ENCODE data around the gene CDC42BPG.

Gene CDC42BPG

GRCh38 chr11:64866173-64866491 is 21.7 kb upstream of the CDC42BPG start:
- no peak for DNase-seq (ENCODE audit: low read depth, low spot score)

DNA sequence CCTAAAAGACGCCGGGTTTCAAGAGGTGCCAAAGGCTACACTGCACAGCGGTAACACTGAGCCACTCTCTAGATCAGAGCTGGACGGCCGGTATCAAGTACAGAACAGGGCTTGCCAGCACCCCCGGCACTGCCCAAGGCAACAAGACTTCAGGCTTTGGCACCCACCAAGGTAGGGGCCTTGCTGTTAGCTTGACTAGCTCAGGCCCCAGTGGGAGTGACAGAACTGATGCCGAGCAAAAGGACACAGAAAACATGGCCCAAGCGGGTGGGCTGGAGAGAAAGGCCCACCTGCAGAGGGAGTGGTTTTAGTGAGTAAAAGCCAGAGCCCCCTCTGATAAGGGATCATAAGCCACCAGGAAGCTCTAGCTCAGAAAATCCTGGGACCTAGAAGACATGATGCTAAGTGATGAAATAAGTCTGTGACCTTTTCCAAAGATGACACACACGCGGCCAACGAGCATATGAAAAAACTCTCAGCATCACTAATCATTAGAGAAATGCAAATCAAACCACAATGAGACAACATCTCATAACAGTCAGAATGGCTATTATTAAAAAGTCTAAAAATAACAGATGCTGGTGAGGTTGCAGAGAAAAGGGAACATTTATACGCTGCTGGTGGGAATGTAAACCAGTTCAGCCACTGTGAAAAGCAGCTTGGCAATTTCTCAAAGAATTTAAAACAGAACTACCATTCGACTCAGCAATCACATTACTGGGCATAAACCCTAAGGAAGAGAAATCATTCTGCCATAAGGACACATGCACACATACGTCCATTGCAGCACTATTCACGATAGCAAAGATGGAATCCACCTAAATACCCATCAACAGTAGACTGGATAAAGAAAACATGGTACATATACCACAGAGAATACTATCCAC is 21.1 kb upstream of the CDC42BPG start:
- peak; percentile 65 for DNase-seq (ENCODE audit: low read depth, low spot score)

GRCh38 chr11:64864473-64865285 is 20.2 kb upstream of the CDC42BPG start:
- DNase-seq (ENCODE audit: low read depth, low spot score) = peak; percentile 96

DNA sequence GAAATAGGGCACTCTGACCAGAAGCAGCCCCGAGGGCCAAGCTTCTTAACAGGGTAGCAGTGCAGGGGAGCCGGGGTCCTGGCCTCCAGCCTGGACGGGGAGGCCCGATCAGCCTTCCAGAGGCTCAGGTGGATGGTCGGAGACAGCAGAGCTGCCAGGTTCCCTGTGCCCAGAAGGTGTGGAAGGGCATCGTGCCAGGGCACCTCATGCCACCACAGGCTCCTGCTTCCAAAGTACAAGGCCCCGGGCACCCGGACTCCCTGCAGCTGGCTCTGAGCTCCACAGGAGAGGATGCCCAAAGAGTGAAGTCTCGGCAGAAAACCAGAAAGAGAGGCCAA is 19.7 kb upstream of the CDC42BPG start:
- DNase-seq (ENCODE audit: low read depth, low spot score) = no peak

GRCh38 chr11:64863391-64864060 is 19.1 kb upstream of the CDC42BPG start:
- peak; percentile 61 for DNase-seq (ENCODE audit: low read depth, low spot score)

DNA sequence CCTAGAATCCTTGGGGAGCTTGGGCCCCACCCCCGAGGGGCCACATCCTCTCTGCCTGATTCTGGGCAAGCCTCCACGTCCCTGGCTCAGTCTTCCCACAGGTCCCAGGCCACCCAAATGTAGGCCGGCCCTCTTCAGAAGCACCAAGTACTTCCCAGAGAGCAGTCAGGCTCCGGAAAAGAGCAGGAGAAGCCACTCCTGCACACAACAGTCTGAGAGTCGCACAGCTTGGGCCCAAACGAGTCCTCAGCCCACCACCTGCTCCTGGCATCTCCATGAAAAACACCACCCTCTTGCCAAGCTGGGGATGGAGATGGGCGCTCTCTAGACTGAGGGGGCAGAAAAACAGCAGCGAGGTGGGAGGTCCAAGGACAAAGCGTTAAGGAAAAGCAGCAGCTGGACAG is 18.5 kb upstream of the CDC42BPG start:
- no peak for DNase-seq (ENCODE audit: low read depth, low spot score)

- no peak for DNase-seq (ENCODE audit: low read depth, low spot score)
Measured at GRCh38 chr11:64861227-64861975, 16.9 kb upstream of the CDC42BPG start.

DNA sequence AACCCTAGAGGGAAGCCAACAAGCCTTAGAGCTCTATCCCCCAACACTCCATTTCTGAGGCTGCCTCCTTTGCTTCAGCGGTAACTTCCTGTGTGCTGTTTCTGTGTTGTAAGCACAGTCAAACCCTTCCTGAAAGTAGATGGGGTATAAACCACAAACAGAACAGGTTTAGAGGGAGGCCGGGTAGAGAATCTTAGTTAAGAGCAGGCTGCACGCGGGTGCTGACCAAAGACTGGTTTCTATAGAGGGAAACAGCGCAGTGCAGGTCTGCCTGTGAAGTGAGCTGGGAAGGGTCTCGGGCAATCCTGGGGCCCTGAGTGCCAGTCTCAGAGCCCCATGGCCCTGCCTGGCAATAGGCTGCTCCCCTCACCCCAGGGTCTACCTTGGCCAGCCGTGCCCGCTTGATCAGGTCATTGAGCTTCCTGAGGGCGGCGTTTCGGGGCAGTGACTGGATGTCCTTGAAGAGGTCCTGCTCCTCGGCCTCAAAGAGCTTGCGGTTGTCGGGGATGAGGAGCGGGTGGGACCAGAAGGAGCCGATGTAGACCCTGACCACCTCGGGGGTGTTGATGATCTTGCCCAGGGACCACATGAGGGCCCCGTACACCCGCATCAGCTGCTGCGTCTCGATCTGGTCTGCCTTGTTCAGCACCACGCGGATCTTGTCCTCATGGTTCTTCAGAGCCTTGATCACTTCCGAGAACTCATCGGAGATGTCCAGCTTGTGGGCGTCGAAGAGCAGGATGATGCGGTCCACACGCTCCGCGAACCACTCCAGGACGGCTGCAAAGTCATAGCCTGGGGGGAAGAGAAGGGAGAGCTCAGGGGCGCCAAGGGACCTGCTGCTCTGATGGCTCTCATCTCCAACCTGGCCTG is 15.3 kb upstream of the CDC42BPG start:
- no peak for DNase-seq (ENCODE audit: low read depth, low spot score)

DNA sequence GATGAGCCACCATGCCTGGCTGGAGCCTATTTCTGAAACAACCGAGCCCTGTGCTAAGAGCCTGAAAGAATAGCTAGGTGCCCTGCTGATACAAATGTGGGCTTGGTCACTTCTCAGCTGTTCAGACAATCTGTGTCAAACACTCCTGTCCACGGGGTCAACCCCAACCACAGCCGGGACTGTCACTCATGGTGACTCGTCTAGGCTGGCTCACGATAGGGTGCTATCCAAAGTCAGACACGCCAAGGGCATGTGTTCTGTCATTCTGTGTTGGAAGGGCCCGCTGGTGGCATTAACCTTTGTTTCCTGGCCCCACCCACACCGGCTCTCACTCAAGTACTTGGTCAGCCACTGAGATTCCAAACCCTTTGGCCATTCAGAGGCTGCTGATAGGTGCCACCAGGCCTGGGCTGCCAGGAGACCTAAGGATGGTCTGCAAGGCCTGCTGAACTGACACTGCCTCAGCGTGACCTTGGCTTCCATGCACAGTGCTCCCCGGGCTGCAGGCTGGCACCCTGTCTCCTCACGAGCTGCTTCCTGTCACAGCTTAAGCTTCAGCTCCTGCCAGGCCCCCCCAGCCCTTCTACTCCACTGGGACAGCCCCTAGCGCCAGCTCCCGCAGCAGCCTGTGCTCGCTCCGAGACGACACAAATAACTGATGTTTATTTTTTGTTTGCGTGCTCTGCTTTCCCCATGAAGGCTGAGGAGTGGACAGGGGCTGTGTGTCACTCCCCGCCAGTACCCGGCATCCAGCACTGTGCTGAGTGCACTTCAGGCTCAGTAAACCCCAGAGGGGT is 14.2 kb upstream of the CDC42BPG start:
- no peak for DNase-seq (ENCODE audit: low read depth, low spot score)

DNA sequence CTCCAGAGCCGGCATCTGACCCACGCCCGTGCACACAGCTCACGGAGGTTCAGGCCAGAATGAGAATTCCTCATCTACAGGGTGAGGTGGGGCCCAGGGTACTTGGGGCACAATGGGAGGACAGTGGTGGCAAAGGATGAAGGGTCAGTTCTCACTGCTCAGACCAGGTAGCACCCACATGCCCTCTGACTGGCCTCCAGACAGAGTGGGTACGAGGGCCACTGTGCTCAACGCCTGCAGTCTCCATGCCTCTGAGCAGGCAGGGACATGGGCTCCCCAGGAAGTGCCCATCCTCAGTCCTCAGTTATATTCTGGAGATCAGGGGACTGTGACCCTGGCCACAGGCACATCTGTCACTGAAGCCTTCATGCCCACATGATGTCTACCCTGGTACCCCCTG is 13.0 kb upstream of the CDC42BPG start:
- DNase-seq (ENCODE audit: low read depth, low spot score) = no peak

GRCh38 chr11:64856382-64857227 is 12.2 kb upstream of the CDC42BPG start:
- DNase-seq (ENCODE audit: low read depth, low spot score) = peak; percentile 62

DNA sequence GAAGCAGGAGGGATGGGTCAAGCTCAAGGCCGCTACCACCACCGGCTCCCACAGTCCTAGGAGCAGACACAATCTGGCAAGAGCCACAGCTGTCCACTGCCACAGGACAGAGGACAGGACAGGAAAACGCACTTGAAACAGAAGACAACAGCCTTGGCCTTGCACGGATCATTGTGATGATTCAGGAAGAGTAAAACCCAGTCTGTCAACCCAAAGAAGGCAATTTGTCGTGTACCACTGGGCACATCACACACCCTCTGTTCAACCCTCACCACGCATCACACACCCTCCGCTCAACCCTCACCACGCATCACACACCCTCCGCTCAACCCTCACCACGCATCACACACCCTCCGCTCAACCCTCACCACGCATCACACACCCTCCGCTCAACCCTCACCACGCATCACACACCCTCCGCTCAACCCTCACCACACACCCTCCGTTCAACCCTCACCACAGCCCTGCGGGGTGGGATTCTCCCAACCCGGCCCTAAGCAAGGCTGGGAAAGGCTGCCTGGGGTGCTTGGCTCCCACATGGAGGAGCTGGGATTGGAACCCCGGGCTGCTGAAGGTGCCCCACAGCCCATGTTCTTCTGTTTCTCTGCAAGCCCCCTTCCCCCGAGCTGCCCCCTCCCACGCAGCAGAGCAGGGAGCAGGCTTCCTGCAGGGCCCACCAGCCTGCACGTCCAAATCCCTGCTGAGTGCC is 11.3 kb upstream of the CDC42BPG start:
- DNase-seq (ENCODE audit: low read depth, low spot score) = no peak

GRCh38 chr11:64854534-64855502 is 10.4 kb upstream of the CDC42BPG start:
- DNase-seq (ENCODE audit: low read depth, low spot score) = peak; percentile 94

GRCh38 chr11:64854157-64854533 is 9.7 kb upstream of the CDC42BPG start:
- DNase-seq (ENCODE audit: low read depth, low spot score) = no peak

DNA sequence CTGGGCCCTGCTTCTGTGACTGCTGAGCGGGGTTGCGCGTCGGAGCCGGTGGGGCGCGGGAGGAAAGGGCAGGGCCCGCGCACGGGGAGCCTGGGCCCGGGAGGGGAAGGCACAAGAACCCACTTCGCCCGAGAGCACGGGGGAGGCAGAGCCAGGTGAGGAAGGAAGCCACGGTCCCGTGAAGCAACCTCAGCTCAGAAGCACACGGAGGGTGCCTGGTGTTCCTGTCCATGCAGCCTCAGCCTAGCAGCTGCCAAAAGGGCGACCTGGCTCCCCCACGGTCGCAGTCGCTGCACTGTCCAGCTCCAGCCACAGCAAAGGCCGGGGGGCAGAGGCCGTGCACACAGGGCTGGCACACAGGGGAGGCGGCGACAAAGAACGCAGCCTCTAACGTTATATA is 9.3 kb upstream of the CDC42BPG start:
- DNase-seq (ENCODE audit: low read depth, low spot score) = no peak

- DNase-seq (ENCODE audit: low read depth, low spot score) = no peak
Measured at GRCh38 chr11:64852804-64853509, 8.5 kb upstream of the CDC42BPG start.

All from astrocyte of the hippocampus (primary cell).